Activated T-helper 1 cell treated with anti-CD3 and anti-CD28 coated beads, Interleukin-12 subunit alpha, Interleukin-12 subunit beta, Interleukin-2, Interleukin-4 antibody, amounts not matched to agents 30 ng/mL and 10 ng/mL and 1 ng/mL, durations not matched to agents 14 hours and 24 hours and 36 hours (primary cell): ENCODE data around the gene ARHGAP18. TPM values are rescaled to one million over a fixed set of nuclear protein-coding genes. Genes with fewer than 3 reads are reported as not detected.

Experiments
- DNase-seq: peaks from one replicate; pipeline ENCODE4 v3.0.0; 2021; ENCODE audit warnings: low spot score
- H3K27ac Mint-ChIP-seq: one replicate; pipeline ENCODE4 v1.8.0; 2021; ENCODE audit warnings: mild to moderate bottlenecking, mixed read lengths
- H3K27me3 Mint-ChIP-seq: one replicate; pipeline ENCODE4 v1.8.0; 2022; ENCODE audit warnings: mild to moderate bottlenecking, moderate library complexity, mixed read lengths; ENCODE audit not compliant: insufficient read depth
- H3K36me3 Mint-ChIP-seq: one replicate; pipeline ENCODE4 v1.8.0; 2021; ENCODE audit warnings: low read depth, mixed read lengths
- H3K4me1 Mint-ChIP-seq: one replicate; pipeline ENCODE4 v1.8.0; 2021; ENCODE audit warnings: low read depth, mixed read lengths
- H3K4me3 Mint-ChIP-seq: one replicate; pipeline ENCODE4 v1.8.0; 2021; ENCODE audit warnings: mild to moderate bottlenecking, moderate library complexity, mixed read lengths
- H3K9me3 Mint-ChIP-seq: one replicate; pipeline ENCODE4 v1.8.0; 2021; ENCODE audit warnings: mixed read lengths
- intact Hi-C: fragments of 100-400 bp; cut with micrococcal nuclease; formaldehyde crosslinking; loops from one replicate; pipeline ENCODE4 v1.15.1; 2024
- total RNA-seq: library from RNA; stranded (reverse); gene quantifications from 2 replicates; pipeline ENCODE4 v1.2.3, GENCODE V29; 2022

The ARHGAP18 gene
- total RNA-seq, 1 donor from 2014 or later, result 5.0 TPM

- Mint-ChIP-seq H3K9me3 (no peaks in the 10 kb centered on the region), H3K36me3 (no peaks in the 10 kb centered on the region), H3K27me3 (no peaks in the 10 kb centered on the region), H3K4me3 (peak overlapping the region; percentile 66), H3K4me1 (peaks cover 49% of the 10 kb centered on the region), H3K27ac (peak overlapping the region; percentile 95)
- DNase-seq, result peak; percentile 53
- intact Hi-C loops, result loop anchor here (1.0 to 10.0 kb wide), 13 partner anchors 13 to 1789 kb away; partner anchors contain the start of gene ARHGAP18
Observed at GRCh38 chr6:129671442-129672340, 38.3 kb downstream of the ARHGAP18 start.

- Mint-ChIP-seq H3K27me3 (no peaks in the 10 kb centered on the region), H3K27ac (no peak overlapping the region), H3K4me1 (peaks cover 56% of the 10 kb centered on the region), H3K9me3 (no peaks in the 10 kb centered on the region), H3K4me3 (no peak overlapping the region), H3K36me3 (peaks cover 2% of the 10 kb centered on the region)
- DNase-seq, result no peak
- intact Hi-C loops, result loop anchor here (5.0 to 10.0 kb wide), 3 partner anchors 462 to 1788 kb away; no protein-coding TSS in a partner anchor
Observed at GRCh38 chr6:129670634-129671033, 39.3 kb downstream of the ARHGAP18 start.

- Mint-ChIP-seq H3K4me3 (no peak overlapping the region), H3K27ac (no peak overlapping the region), H3K27me3 (no peaks in the 10 kb centered on the region), H3K36me3 (peaks cover 2% of the 10 kb centered on the region), H3K4me1 (peaks cover 44% of the 10 kb centered on the region), H3K9me3 (no peaks in the 10 kb centered on the region)
- intact Hi-C loops, result no loop called here
- DNase-seq, result no peak
Observed at GRCh38 chr6:129667621-129668020, 42.4 kb downstream of the ARHGAP18 start.

- intact Hi-C loops, result no loop called here
- Mint-ChIP-seq H3K4me1 (peaks cover 44% of the 10 kb centered on the region), H3K36me3 (peaks cover 2% of the 10 kb centered on the region), H3K4me3 (no peak overlapping the region), H3K27me3 (no peaks in the 10 kb centered on the region), H3K9me3 (no peaks in the 10 kb centered on the region), H3K27ac (no peak overlapping the region)
- DNase-seq, result no peak
Observed at GRCh38 chr6:129667034-129667433, 42.9 kb downstream of the ARHGAP18 start.

- DNase-seq, result no peak
- Mint-ChIP-seq H3K27ac (no peak overlapping the region), H3K4me3 (no peak overlapping the region), H3K4me1 (peaks cover 35% of the 10 kb centered on the region), H3K27me3 (no peaks in the 10 kb centered on the region), H3K9me3 (no peaks in the 10 kb centered on the region), H3K36me3 (peaks cover 2% of the 10 kb centered on the region)
- intact Hi-C loops, result no loop called here
Observed at GRCh38 chr6:129665555-129665954, 44.4 kb downstream of the ARHGAP18 start.

GRCh38 chr6:129663531-129663930, 46.4 kb downstream of the ARHGAP18 start:
- DNase-seq, result no peak
- Mint-ChIP-seq H3K27me3 (no peaks in the 10 kb centered on the region), H3K4me3 (no peak overlapping the region), H3K4me1 (peaks cover 39% of the 10 kb centered on the region), H3K36me3 (peaks cover 2% of the 10 kb centered on the region), H3K9me3 (no peaks in the 10 kb centered on the region), H3K27ac (no peak overlapping the region)
- intact Hi-C loops, result no loop called here

- intact Hi-C loops, result no loop called here
- Mint-ChIP-seq H3K4me3 (no peak overlapping the region), H3K9me3 (no peaks in the 10 kb centered on the region), H3K27me3 (no peaks in the 10 kb centered on the region), H3K36me3 (peaks cover 2% of the 10 kb centered on the region), H3K27ac (no peak overlapping the region), H3K4me1 (peaks cover 36% of the 10 kb centered on the region)
- no peak for DNase-seq
Observed at GRCh38 chr6:129662980-129663431, 47.0 kb downstream of the ARHGAP18 start.

- Mint-ChIP-seq H3K4me1 (peaks cover 36% of the 10 kb centered on the region), H3K27ac (no peak overlapping the region), H3K36me3 (peaks cover 2% of the 10 kb centered on the region), H3K27me3 (no peaks in the 10 kb centered on the region), H3K4me3 (no peak overlapping the region), H3K9me3 (no peaks in the 10 kb centered on the region)
- intact Hi-C loops, result no loop called here
- DNase-seq, result no peak
Observed at GRCh38 chr6:129662406-129662766, 47.6 kb downstream of the ARHGAP18 start.

GRCh38 chr6:129661536-129662405, 48.2 kb downstream of the ARHGAP18 start:
- H3K9me3 Mint-ChIP-seq, result no peaks in the 10 kb centered on the region
- no peak overlapping the region for H3K4me3 Mint-ChIP-seq
- H3K27ac Mint-ChIP-seq, result no peak overlapping the region
- H3K36me3 Mint-ChIP-seq, result peaks cover 2% of the 10 kb centered on the region
- no peaks in the 10 kb centered on the region for H3K27me3 Mint-ChIP-seq
- H3K4me1 Mint-ChIP-seq, result peaks cover 35% of the 10 kb centered on the region
- intact Hi-C loops, result no loop called here
- DNase-seq, result no peak

- intact Hi-C loops, result no loop called here
- no peak for DNase-seq
- Mint-ChIP-seq H3K36me3 (no peaks in the 10 kb centered on the region), H3K27me3 (no peaks in the 10 kb centered on the region), H3K4me1 (peaks cover 34% of the 10 kb centered on the region), H3K9me3 (no peaks in the 10 kb centered on the region), H3K27ac (no peak overlapping the region), H3K4me3 (no peak overlapping the region)
Observed at GRCh38 chr6:129660346-129660676, 49.7 kb downstream of the ARHGAP18 start.

- no peaks in the 10 kb centered on the region for H3K9me3 Mint-ChIP-seq
- H3K4me3 Mint-ChIP-seq, result no peak overlapping the region
- no peaks in the 10 kb centered on the region for H3K27me3 Mint-ChIP-seq
- intact Hi-C loops, result no loop called here
- no peak for DNase-seq
- H3K4me1 Mint-ChIP-seq, result peaks cover 35% of the 10 kb centered on the region
- H3K27ac Mint-ChIP-seq, result no peak overlapping the region
- no peaks in the 10 kb centered on the region for H3K36me3 Mint-ChIP-seq
Observed at GRCh38 chr6:129659590-129660345, 50.2 kb downstream of the ARHGAP18 start.

- intact Hi-C loops, result no loop called here
- Mint-ChIP-seq H3K9me3 (no peaks in the 10 kb centered on the region), H3K4me1 (peaks cover 35% of the 10 kb centered on the region), H3K27ac (no peak overlapping the region), H3K27me3 (no peaks in the 10 kb centered on the region), H3K36me3 (no peaks in the 10 kb centered on the region), H3K4me3 (no peak overlapping the region)
- no peak for DNase-seq
Observed at GRCh38 chr6:129659167-129659566, 50.8 kb downstream of the ARHGAP18 start.
